Ishikawa (cell line): ENCODE measurements around the gene HIGD2A.

Source experiments
- CEBPB ChIP-seq: IDR thresholded peaks from 2 replicates; pipeline ENCODE4 v1.6.1; 2012
- CREB1 ChIP-seq: IDR thresholded peaks from 2 replicates; pipeline ENCODE4 v1.6.1; 2012; ENCODE audit warnings: low read depth
- EGR1 ChIP-seq: IDR thresholded peaks from 2 replicates; pipeline ENCODE4 v1.6.1; 2012
- EP300 ChIP-seq: IDR thresholded peaks from 2 replicates; pipeline ENCODE4 v1.6.1; 2012; ENCODE audit warnings: borderline replicate concordance
- FOXM1 ChIP-seq: IDR thresholded peaks from 2 replicates; pipeline ENCODE4 v1.6.1; 2012; ENCODE audit warnings: low read depth, borderline replicate concordance
- NFIC ChIP-seq: IDR thresholded peaks from 2 replicates; pipeline ENCODE4 v1.6.1; 2012
- RAD21 ChIP-seq: IDR thresholded peaks from 2 replicates; pipeline ENCODE4 v1.6.1; 2012; ENCODE audit warnings: low read depth
- REST ChIP-seq: IDR thresholded peaks from 2 replicates; pipeline ENCODE4 v1.6.1; 2012; ENCODE audit warnings: low read depth, mild to moderate bottlenecking
- TAF1 ChIP-seq: IDR thresholded peaks from 2 replicates; pipeline ENCODE4 v1.6.1; 2012; ENCODE audit warnings: low read depth, mild to moderate bottlenecking
- TCF12 ChIP-seq: IDR thresholded peaks from 2 replicates; pipeline ENCODE4 v1.6.1; 2012; ENCODE audit warnings: low read depth
- TEAD4 ChIP-seq: IDR thresholded peaks from 2 replicates; pipeline ENCODE4 v1.6.1; 2012
- USF1 ChIP-seq: IDR thresholded peaks from 2 replicates; pipeline ENCODE4 v1.6.1; 2012
- YY1 ChIP-seq: IDR thresholded peaks from 2 replicates; pipeline ENCODE4 v1.6.1; 2012; ENCODE audit warnings: low read depth
- ZBTB7A ChIP-seq: IDR thresholded peaks from 2 replicates; pipeline ENCODE4 v1.6.1; 2012; ENCODE audit warnings: low read depth
- TF ChIP-seq, protein P1 (sequence below): IDR thresholded peaks from 2 replicates; pipeline ENCODE4 v1.6.1; 2012

The HIGD2A gene

GRCh38 chr5:176368726-176369125 is 19.8 kb upstream of the HIGD2A start:
- TF ChIP-seq, protein P1, sequence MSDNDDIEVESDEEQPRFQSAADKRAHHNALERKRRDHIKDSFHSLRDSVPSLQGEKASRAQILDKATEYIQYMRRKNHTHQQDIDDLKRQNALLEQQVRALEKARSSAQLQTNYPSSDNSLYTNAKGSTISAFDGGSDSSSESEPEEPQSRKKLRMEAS: no peak
- TF ChIP-seq CEBPB: no peak
- no peak for TF ChIP-seq NFIC
- TF ChIP-seq EP300: no peak
- no peak for TF ChIP-seq RAD21
- no peak for TF ChIP-seq REST
- no peak for TF ChIP-seq CREB1
- no peak for TF ChIP-seq FOXM1
- no peak for TF ChIP-seq TAF1
- TF ChIP-seq USF1: no peak
- no peak for TF ChIP-seq TEAD4
- TF ChIP-seq TCF12: no peak

DNA sequence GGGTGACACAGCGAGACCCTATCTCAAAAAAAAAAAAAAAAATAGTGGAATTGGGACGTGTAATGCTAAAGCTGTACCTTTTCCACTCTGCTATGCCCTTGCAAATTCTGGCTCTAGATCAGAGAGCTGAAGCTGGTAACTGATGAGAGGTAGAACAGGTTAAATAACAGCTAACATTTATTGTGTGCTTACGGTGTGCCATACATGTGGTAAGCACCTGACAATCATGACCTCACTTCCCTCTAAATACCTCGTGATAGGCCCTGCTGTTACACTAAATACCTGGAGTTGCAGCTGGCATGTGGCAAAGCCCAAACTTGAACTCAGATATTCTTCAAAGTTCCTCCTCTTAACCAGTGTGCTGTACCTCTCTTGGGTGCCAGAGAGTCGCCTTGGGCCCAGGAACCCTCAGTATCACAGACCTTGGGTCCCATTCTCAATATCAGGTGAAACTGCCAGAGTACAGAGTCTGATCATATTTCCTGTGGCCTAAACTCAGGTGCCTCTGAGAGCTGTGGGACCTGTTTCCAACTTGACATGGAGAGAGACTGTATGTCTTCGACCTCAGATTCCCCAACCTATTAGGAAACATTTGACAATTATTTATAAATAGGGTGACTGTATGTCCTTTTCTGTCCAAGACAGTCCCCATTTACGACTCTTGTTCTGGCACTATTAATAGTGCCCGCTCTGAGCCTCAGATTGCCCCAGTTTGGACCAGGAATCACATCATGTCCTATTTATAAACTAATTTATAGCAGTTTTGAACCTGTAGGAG is 18.4 kb upstream of the HIGD2A start:
- TF ChIP-seq USF1 (no peak), TEAD4 (no peak), REST (no peak)

GRCh38 chr5:176371621-176372539 is 16.7 kb upstream of the HIGD2A start:
- TF ChIP-seq YY1: no peak
- no peak for TF ChIP-seq ZBTB7A
- TF ChIP-seq TAF1: no peak
- no peak for TF ChIP-seq TEAD4
- no peak for TF ChIP-seq REST
- TF ChIP-seq RAD21: no peak
- TF ChIP-seq TCF12: no peak
- no peak for TF ChIP-seq USF1
- no peak for TF ChIP-seq EGR1
- TF ChIP-seq NFIC: no peak
- TF ChIP-seq, protein P1: no peak
- TF ChIP-seq FOXM1: no peak
- no peak for TF ChIP-seq EP300
- TF ChIP-seq CEBPB: no peak
